HCT116 (cell line): ENCODE results near the gene TAOK3. TPM values are rescaled to one million over a fixed set of nuclear protein-coding genes. Genes with fewer than 3 reads are reported as not detected.

Experiments used
- ATAC-seq: fragments of 200-7000 bp; cut with Tn5 transposase; 2 replicates; pipeline ENCODE4 v1.9.1; 2020; ENCODE audit warnings: mild to moderate bottlenecking, moderate library complexity
- BruUV-seq: library from RNA; stranded (reverse); fragments of 400-500 nt; replicated peaks from 2 replicates; lab custom pipeline; 2021; lab: Mats Ljungman, UMichigan
- CTCF ChIA-PET: fragments of 300-600 bp; sonication (Branson Sonifier 250); formaldehyde crosslinking; loops from one replicate; lab custom pipeline; 2021; ENCODE audit warnings: antibody characterized with exemption; lab: Charles Lee
- POLR2A ChIA-PET: fragments of 300-600, 350-600 bp; sonication (Branson Sonifier 250); formaldehyde crosslinking; loops from one replicate; lab custom pipeline; 2021; ENCODE audit warnings: antibody characterized with exemption; lab: Charles Lee
- RAD21 ChIA-PET, 2 experiments: fragments of 300-600 bp; sonication (Branson Sonifier 250); formaldehyde crosslinking; loops; one replicate each; lab custom pipeline; 2023; ENCODE audit warnings: low total read pairs in 2 of 2; ENCODE audit not compliant: uncharacterized antibody in 2 of 2, unreplicated experiment in 2 of 2, low non-redundant PET in 1 of 2; lab: Charles Lee
- DNase-seq: peaks from one replicate; pipeline ENCODE4 v3.0.0-alpha.2; 2010; ENCODE audit warnings: low read depth, low spot score
- H2AFZ ChIP-seq: fragments of 200-600 bp; shearing (Covaris generic), sonication (generic); 2 replicates; pipeline ENCODE4 v1.6.1; 2017; ENCODE audit warnings: low read depth, mixed run types, mixed read lengths, antibody characterized with exemption, low read length; ENCODE audit not compliant: poor library complexity, severe bottlenecking
- H3K27ac ChIP-seq: 2 replicates; pipeline ENCODE4 v1.5.1; 2012; ENCODE audit warnings: low read depth, low read length
- H3K27me3 ChIP-seq: fragments of 200-600 bp; sonication (generic); 2 replicates; pipeline ENCODE4 v1.6.1; 2016; ENCODE audit warnings: mixed run types, low read length, mixed read lengths; ENCODE audit not compliant: insufficient read depth
- H3K36me3 ChIP-seq, 2 experiments: fragments of 200-500 bp in 1 of 2; fragments of 200-600 bp in 1 of 2; sonication (Bioruptor generic) in 1 of 2; sonication (generic) in 1 of 2; 2 replicates each; pipeline versions ENCODE4 v1.5.1 to v1.6.1; 2014 to 2016; ENCODE audit warnings: low read length in 2 of 2, inconsistent platforms in 1 of 2, mixed read lengths in 1 of 2, mixed run types in 1 of 2; ENCODE audit not compliant: insufficient read depth in 2 of 2, control insufficient read depth in 1 of 2
- H3K4me1 ChIP-seq, 2 experiments: fragments of 200-600 bp in 1 of 2; sonication (generic) in 1 of 2; 2 replicates each; pipeline versions ENCODE4 v1.5.1 to v1.6.1; 2012 to 2017; ENCODE audit warnings: low read length in 2 of 2, inconsistent platforms in 1 of 2, mild to moderate bottlenecking in 1 of 2, mixed read lengths in 1 of 2, mixed run types in 1 of 2, moderate library complexity in 1 of 2; ENCODE audit not compliant: insufficient read depth in 2 of 2, control insufficient read depth in 1 of 2
- H3K4me2 ChIP-seq: fragments of 200-600 bp; sonication (generic); 2 replicates; pipeline ENCODE4 v1.6.1; 2017; ENCODE audit warnings: mixed run types, low read length, mixed read lengths
- H3K4me3 ChIP-seq, 2 experiments: fragments of 200-600 bp in 1 of 2; sonication (generic) in 1 of 2; replicated peaks in 1 of 2; 2 replicates each; pipeline ENCODE4 v1.5.1; 2011 to 2016; ENCODE audit warnings: low read length in 2 of 2, control low read depth in 1 of 2, low read depth in 1 of 2, mild to moderate bottlenecking in 1 of 2, mixed read lengths in 1 of 2, mixed run types in 1 of 2
- H3K79me2 ChIP-seq: fragments of 200-600 bp; sonication (generic); 2 replicates; pipeline ENCODE4 v1.6.1; 2017; ENCODE audit warnings: mild to moderate bottlenecking, mixed run types, low read length, moderate library complexity, mixed read lengths; ENCODE audit not compliant: insufficient read depth
- H3K9ac ChIP-seq: fragments of 200-600 bp; sonication (generic); 2 replicates; pipeline ENCODE4 v1.6.1; 2016; ENCODE audit warnings: low read length, mixed read lengths
- H3K9me2 ChIP-seq: fragments of 200-600 bp; sonication (generic), shearing (Covaris generic); 2 replicates; pipeline ENCODE4 v1.6.1; 2017; ENCODE audit warnings: mixed run types, mild to moderate bottlenecking, moderate library complexity; ENCODE audit not compliant: insufficient read depth
- H3K9me3 ChIP-seq, 2 experiments: fragments of 200-500 bp in 1 of 2; fragments of 200-600 bp in 1 of 2; sonication (Bioruptor generic) in 1 of 2; sonication (generic) in 1 of 2; 2 replicates each; pipeline ENCODE4 v1.6.1; 2014 to 2017; ENCODE audit warnings: low read length in 2 of 2, mixed read lengths in 2 of 2, inconsistent platforms in 1 of 2, low read depth in 1 of 2, mild to moderate bottlenecking in 1 of 2, mixed run types in 1 of 2, moderate library complexity in 1 of 2; ENCODE audit not compliant: control insufficient read depth in 1 of 2, insufficient read depth in 1 of 2
- H4K20me1 ChIP-seq: fragments of 200-600 bp; sonication (generic), shearing (Covaris generic); 2 replicates; pipeline ENCODE4 v1.6.1; 2017; ENCODE audit warnings: mixed run types, mild to moderate bottlenecking, moderate library complexity; ENCODE audit not compliant: insufficient read depth
- ATF3 ChIP-seq: IDR thresholded peaks from 2 replicates; pipeline ENCODE4 v1.6.1; 2012
- CBX3 ChIP-seq: IDR thresholded peaks from 2 replicates; pipeline ENCODE4 v1.6.1; 2012; ENCODE audit warnings: low read depth
- CEBPB ChIP-seq: IDR thresholded peaks from 2 replicates; pipeline ENCODE4 v1.6.1; 2012; ENCODE audit warnings: low read depth
- ELF1 ChIP-seq: IDR thresholded peaks from 2 replicates; pipeline ENCODE4 v1.6.1; 2012; ENCODE audit warnings: low read depth, borderline replicate concordance
- EZH2 ChIP-seq: fragments of 200-600 bp; sonication (generic); IDR thresholded peaks from 2 replicates; pipeline ENCODE4 v1.6.1; 2017; ENCODE audit warnings: antibody characterized with exemption, mixed run types
- EZH2phosphoT487 ChIP-seq: fragments of 200-600 bp; IDR thresholded peaks from 2 replicates; pipeline ENCODE4 v1.6.1; 2018; ENCODE audit warnings: antibody characterized with exemption, borderline replicate concordance
- FOSL1 ChIP-seq: IDR thresholded peaks from 2 replicates; pipeline ENCODE4 v1.6.1; 2012; ENCODE audit warnings: low read depth
- JUND ChIP-seq: IDR thresholded peaks from 2 replicates; pipeline ENCODE4 v1.6.1; 2012
- MAX ChIP-seq: IDR thresholded peaks from 2 replicates; pipeline ENCODE4 v1.6.1; 2012
- POLR2A ChIP-seq: IDR thresholded peaks from 2 replicates; pipeline ENCODE4 v1.7.0; 2011; ENCODE audit warnings: borderline replicate concordance; ENCODE audit not compliant: insufficient read depth, insufficient read length; ENCODE audit errors: extremely low read depth
- POLR2AphosphoS5 ChIP-seq: IDR thresholded peaks from 2 replicates; pipeline ENCODE4 v1.6.1; 2011; ENCODE audit warnings: mild to moderate bottlenecking, low read depth, low read length, moderate library complexity
- RAD21 ChIP-seq: IDR thresholded peaks from 2 replicates; pipeline ENCODE4 v1.6.1; 2012; ENCODE audit warnings: low read depth, mild to moderate bottlenecking
- SIN3A ChIP-seq: IDR thresholded peaks from 2 replicates; pipeline ENCODE4 v1.6.1; 2012; ENCODE audit warnings: low read depth
- SP1 ChIP-seq: IDR thresholded peaks from 2 replicates; pipeline ENCODE4 v1.6.1; 2012; ENCODE audit warnings: low read depth
- SRF ChIP-seq: IDR thresholded peaks from 2 replicates; pipeline ENCODE4 v1.6.1; 2012; ENCODE audit warnings: low read depth
- YY1 ChIP-seq: IDR thresholded peaks from 2 replicates; pipeline ENCODE4 v1.6.1; 2011; ENCODE audit warnings: low read length, low read depth, moderate library complexity, mild to moderate bottlenecking; ENCODE audit not compliant: insufficient replicate concordance; ENCODE audit errors: extremely low read depth
- ZBTB33 ChIP-seq: IDR thresholded peaks from 2 replicates; pipeline ENCODE4 v1.6.1; 2011; ENCODE audit warnings: mild to moderate bottlenecking, low read length, moderate library complexity; ENCODE audit not compliant: insufficient replicate concordance; ENCODE audit errors: extremely low read depth
- ZNF274 ChIP-seq: fragments of 200-500 bp; sonication (Bioruptor generic); IDR thresholded peaks from 2 replicates; pipeline ENCODE4 v1.6.1; 2014; ENCODE audit warnings: mild to moderate bottlenecking, low read depth, low read length, inconsistent platforms
- intact Hi-C: fragments of 100-400 bp; cut with micrococcal nuclease; formaldehyde crosslinking; loops from 2 replicates; pipeline ENCODE4 v1.10.0; 2022
- total RNA-seq: library from RNA; stranded (reverse); gene quantifications from one replicate; pipeline ENCODE4 v1.2.1, GENCODE V29; 2021; ENCODE audit not compliant: unreplicated experiment

TAOK3 gene
- total RNA-seq, 1 experiment from 2014 or later: 10.5 TPM

- Histone ChIP-seq H3K9me3 (no peaks in the 10 kb centered on the region), H4K20me1 (no peaks in the 10 kb centered on the region), H3K4me3 (no peak overlapping the region), H3K36me3 (no peaks in the 10 kb centered on the region), H3K27me3 (no peaks in the 10 kb centered on the region), H2AFZ (no peak overlapping the region), H3K4me2 (no peak overlapping the region), H3K9ac (no peak overlapping the region), H3K4me1 (no peaks in the 10 kb centered on the region), H3K79me2 (no peaks in the 10 kb centered on the region), H3K27ac (no peak overlapping the region), H3K9me2 (no peaks in the 10 kb centered on the region)
- no peak for TF ChIP-seq SIN3A
- no peak for TF ChIP-seq MAX
- TF ChIP-seq ELF1: no peak
- DNase-seq (no peak), ATAC-seq (no peak)
- CTCF ChIA-PET: no interaction called here
- intact Hi-C loops: no loop called here
- BruUV-seq: no TSS peak
- POLR2A ChIA-PET: no interaction called here
- RAD21 ChIA-PET: no interaction called here
Observed at GRCh38 chr12:118193477-118193876, 179.2 kb downstream of the TAOK3 start.

- ATAC-seq (no peak), DNase-seq (no peak)
- Histone ChIP-seq H3K9me3 (no peaks in the 10 kb centered on the region), H3K9ac (no peak overlapping the region), H3K4me3 (no peak overlapping the region), H4K20me1 (no peaks in the 10 kb centered on the region), H2AFZ (no peak overlapping the region), H3K9me2 (no peaks in the 10 kb centered on the region), H3K27ac (no peak overlapping the region), H3K4me2 (no peak overlapping the region), H3K27me3 (no peaks in the 10 kb centered on the region), H3K36me3 (no peaks in the 10 kb centered on the region), H3K79me2 (no peaks in the 10 kb centered on the region), H3K4me1 (no peaks in the 10 kb centered on the region)
- BruUV-seq: no TSS peak
- ChIA-PET POLR2A (no interaction called here), RAD21 (no interaction called here), CTCF (interaction anchor here (1.2 to 2.4 kb wide), 2 partner anchors 9 to 187 kb away, joined by 3 to 6 read pairs; no protein-coding TSS in a partner anchor)
- intact Hi-C loops: no loop called here
- TF ChIP-seq ZNF274 (no peak), CBX3 (no peak), EZH2 (no peak), POLR2A (no peak), ATF3 (no peak), JUND (no peak), CEBPB (no peak), POLR2AphosphoS5 (no peak), RAD21 (no peak), SP1 (no peak), SRF (no peak), ELF1 (no peak), ZBTB33 (no peak), SIN3A (no peak), EZH2phosphoT487 (no peak), YY1 (no peak), FOSL1 (no peak)
Observed at GRCh38 chr12:118190266-118190665, 182.4 kb downstream of the TAOK3 start.
